Tibial nerve (tissue), 3 donors: ENCODE measurements around the gene OPRD1.

Experiments used
- POLR2A ChIP-seq, 2 donors: fragments of 450-650 bp; IDR thresholded peaks; one replicate each; pipeline ENCODE4 v1.6.1; 2017; ENCODE audit warnings: antibody characterized with exemption in 2 of 2, mild to moderate bottlenecking in 2 of 2, moderate library complexity in 2 of 2
- TF ChIP-seq, protein P1 (sequence below), 5 experiments: fragments of 200-600 bp in 3 of 5; fragments of 450-650 bp in 2 of 5; sonication (generic) in 3 of 5; IDR thresholded peaks; one replicate each; pipeline ENCODE4 v1.5.1; 2016 to 2019; ENCODE audit warnings: antibody characterized with exemption in 5 of 5, mild to moderate bottlenecking in 3 of 5, moderate library complexity in 2 of 5

DNA sequence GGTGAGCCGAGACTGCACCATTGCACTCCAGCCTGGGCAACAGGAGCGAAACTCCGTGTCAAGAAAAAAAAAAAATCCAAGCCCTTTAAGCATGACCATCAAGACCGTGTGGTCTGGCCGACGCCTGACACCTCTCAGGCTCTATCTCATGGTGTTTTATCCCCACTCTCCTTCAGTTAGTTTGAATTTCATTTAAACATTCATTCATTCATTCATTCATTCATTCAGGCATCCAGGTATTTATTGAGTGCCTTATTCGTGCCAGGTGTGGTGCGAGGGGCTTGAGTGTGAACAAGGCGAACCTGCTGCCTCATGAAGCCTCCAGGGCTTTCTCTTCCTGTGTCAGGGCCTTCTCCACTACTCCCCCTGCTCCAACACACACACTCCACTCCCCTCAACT is 22.6 kb upstream of the OPRD1 start:
- TF ChIP-seq, protein P1, sequence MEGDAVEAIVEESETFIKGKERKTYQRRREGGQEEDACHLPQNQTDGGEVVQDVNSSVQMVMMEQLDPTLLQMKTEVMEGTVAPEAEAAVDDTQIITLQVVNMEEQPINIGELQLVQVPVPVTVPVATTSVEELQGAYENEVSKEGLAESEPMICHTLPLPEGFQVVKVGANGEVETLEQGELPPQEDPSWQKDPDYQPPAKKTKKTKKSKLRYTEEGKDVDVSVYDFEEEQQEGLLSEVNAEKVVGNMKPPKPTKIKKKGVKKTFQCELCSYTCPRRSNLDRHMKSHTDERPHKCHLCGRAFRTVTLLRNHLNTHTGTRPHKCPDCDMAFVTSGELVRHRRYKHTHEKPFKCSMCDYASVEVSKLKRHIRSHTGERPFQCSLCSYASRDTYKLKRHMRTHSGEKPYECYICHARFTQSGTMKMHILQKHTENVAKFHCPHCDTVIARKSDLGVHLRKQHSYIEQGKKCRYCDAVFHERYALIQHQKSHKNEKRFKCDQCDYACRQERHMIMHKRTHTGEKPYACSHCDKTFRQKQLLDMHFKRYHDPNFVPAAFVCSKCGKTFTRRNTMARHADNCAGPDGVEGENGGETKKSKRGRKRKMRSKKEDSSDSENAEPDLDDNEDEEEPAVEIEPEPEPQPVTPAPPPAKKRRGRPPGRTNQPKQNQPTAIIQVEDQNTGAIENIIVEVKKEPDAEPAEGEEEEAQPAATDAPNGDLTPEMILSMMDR (IDR thresholded peaks at IDR 0.05) = no peak
- no peak for TF ChIP-seq POLR2A (IDR thresholded peaks at IDR 0.05)
